Transverse colon (tissue), 4 donors: ENCODE data around the gene TMEM134. TPM values are rescaled to one million over a fixed set of nuclear protein-coding genes. Genes with fewer than 3 reads are reported as not detected.
A peak's percentile ranks its signal among the peaks of the same experiment; 100 is the strongest.

ENCODE experiments used
- DNase-seq: peaks from one replicate; pipeline ENCODE4 v3.0.0-alpha.2; 2019
- H3K27ac ChIP-seq, 4 donors: fragments of 200-600 bp; sonication (generic); 2 replicates each; pipeline ENCODE4 v1.5.1; 2016 to 2018; ENCODE audit warnings: inconsistent platforms in 4 of 4
- H3K27me3 ChIP-seq: fragments of 200-600 bp; sonication (generic); 2 replicates; pipeline ENCODE4 v1.5.1; 2017; ENCODE audit warnings: inconsistent platforms
- H3K36me3 ChIP-seq, 4 donors: fragments of 200-600 bp; sonication (generic); 2 replicates each; pipeline ENCODE4 v1.5.1; 2017 to 2019; ENCODE audit warnings: inconsistent platforms in 4 of 4
- H3K4me1 ChIP-seq, 4 donors: fragments of 200-600 bp; sonication (generic); 2 replicates each; pipeline ENCODE4 v1.5.1; 2017 to 2020; ENCODE audit warnings: inconsistent platforms in 4 of 4
- H3K4me3 ChIP-seq, 4 donors: fragments of 200-600 bp; sonication (generic); 1 replicate in 1 of 4; 2 replicates in 3 of 4; pipeline versions ENCODE4 v1.5.1 to v1.6.1; 2017 to 2019; ENCODE audit warnings: inconsistent platforms in 4 of 4
- H3K9me3 ChIP-seq, 2 donors: fragments of 200-600 bp; sonication (generic); 2 replicates each; pipeline ENCODE4 v1.5.1; 2017 to 2019; ENCODE audit warnings: inconsistent platforms in 2 of 2
- EP300 ChIP-seq: sonication (generic); formaldehyde crosslinking; IDR thresholded peaks from one replicate; pipeline ENCODE4 v1.6.1; 2017; ENCODE audit warnings: antibody characterized with exemption, low read depth
- POLR2A ChIP-seq: fragments of 450-650 bp; IDR thresholded peaks from one replicate; pipeline ENCODE4 v1.6.1; 2016; ENCODE audit warnings: antibody characterized with exemption, mild to moderate bottlenecking, moderate library complexity
- POLR2AphosphoS5 ChIP-seq, 3 donors: sonication (generic); formaldehyde crosslinking; IDR thresholded peaks; one replicate each; pipeline ENCODE4 v1.6.1; 2016; ENCODE audit warnings: antibody characterized with exemption in 3 of 3
- WGBS, 2 donors: methylation state at CpG; one replicate each; pipeline ENCODE4 v1.1.5; 2018; ENCODE audit warnings: low coverage in 1 of 2; 5-methylcytosine and 5-hydroxymethylcytosine counted together
- in situ Hi-C, 4 donors: fragments of 200-750 bp; cut with MboI; loops; one replicate each; pipeline versions ENCODE4 v1.15.0 to v1.15.1; 2017; ENCODE audit warnings: low sequenced_read_pairs in 3 of 4, low pct_ligation_motif_present in 1 of 4, low pct_unique_long_range_greater_than_20kb in 1 of 4
- intact Hi-C: fragments of 100-400 bp; cut with DNase I; formaldehyde crosslinking; loops from one replicate; pipeline ENCODE4 v1.15.1; 2023; ENCODE audit warnings: low total_unique reads
- total RNA-seq, 4 donors: library from RNA; depleted of rRNA; stranded (reverse); fragments of >200 nt; gene quantifications; one replicate each; pipeline ENCODE4 v1.1.0, GENCODE V29; 2016
- TF ChIP-seq, protein P1 (sequence below), 5 experiments: fragments of 200-600 bp in 3 of 5; fragments of 450-650 bp in 2 of 5; sonication (generic) in 3 of 5; IDR thresholded peaks; 1 replicate in 2 of 5; 2 replicates in 3 of 5; pipeline ENCODE4 v1.5.1; 2016 to 2017; ENCODE audit warnings: antibody characterized with exemption in 5 of 5, inconsistent platforms in 3 of 5, mild to moderate bottlenecking in 2 of 5, moderate library complexity in 1 of 5

Gene TMEM134
- total RNA-seq, 4 donors from 2014 or later = 107 to 347 (median 115) TPM

- intact Hi-C loops (no loop called here), in situ Hi-C loops (no loop called here)
- DNase-seq = no peak
- Histone ChIP-seq H3K27me3 (no peaks in the 10 kb centered on the region), H3K27ac (peak overlapping the region in 1 of 4 donors; percentile 83), H3K4me1 (peaks cover 8 to 53% (median 30%) of the 10 kb centered on the region in 4 donors), H3K36me3 (no peaks in the 10 kb centered on the region), H3K4me3 (no peak overlapping the region), H3K9me3 (no peaks in the 10 kb centered on the region)
- TF ChIP-seq, protein P1, sequence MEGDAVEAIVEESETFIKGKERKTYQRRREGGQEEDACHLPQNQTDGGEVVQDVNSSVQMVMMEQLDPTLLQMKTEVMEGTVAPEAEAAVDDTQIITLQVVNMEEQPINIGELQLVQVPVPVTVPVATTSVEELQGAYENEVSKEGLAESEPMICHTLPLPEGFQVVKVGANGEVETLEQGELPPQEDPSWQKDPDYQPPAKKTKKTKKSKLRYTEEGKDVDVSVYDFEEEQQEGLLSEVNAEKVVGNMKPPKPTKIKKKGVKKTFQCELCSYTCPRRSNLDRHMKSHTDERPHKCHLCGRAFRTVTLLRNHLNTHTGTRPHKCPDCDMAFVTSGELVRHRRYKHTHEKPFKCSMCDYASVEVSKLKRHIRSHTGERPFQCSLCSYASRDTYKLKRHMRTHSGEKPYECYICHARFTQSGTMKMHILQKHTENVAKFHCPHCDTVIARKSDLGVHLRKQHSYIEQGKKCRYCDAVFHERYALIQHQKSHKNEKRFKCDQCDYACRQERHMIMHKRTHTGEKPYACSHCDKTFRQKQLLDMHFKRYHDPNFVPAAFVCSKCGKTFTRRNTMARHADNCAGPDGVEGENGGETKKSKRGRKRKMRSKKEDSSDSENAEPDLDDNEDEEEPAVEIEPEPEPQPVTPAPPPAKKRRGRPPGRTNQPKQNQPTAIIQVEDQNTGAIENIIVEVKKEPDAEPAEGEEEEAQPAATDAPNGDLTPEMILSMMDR (IDR thresholded peaks at IDR 0.05) = no peak
- TF ChIP-seq POLR2AphosphoS5 (IDR thresholded peaks at IDR 0.05) (no peak), POLR2A (no peak), EP300 (no peak)
- WGBS, 2 donors = 86% methylated on average over 15 of the region's 21 CpGs; no CpG with 5 or more reads in 1 of the 2 donors
Observed at GRCh38 chr11:67441098-67441563, 27.9 kb downstream of the TMEM134 start.

DNA sequence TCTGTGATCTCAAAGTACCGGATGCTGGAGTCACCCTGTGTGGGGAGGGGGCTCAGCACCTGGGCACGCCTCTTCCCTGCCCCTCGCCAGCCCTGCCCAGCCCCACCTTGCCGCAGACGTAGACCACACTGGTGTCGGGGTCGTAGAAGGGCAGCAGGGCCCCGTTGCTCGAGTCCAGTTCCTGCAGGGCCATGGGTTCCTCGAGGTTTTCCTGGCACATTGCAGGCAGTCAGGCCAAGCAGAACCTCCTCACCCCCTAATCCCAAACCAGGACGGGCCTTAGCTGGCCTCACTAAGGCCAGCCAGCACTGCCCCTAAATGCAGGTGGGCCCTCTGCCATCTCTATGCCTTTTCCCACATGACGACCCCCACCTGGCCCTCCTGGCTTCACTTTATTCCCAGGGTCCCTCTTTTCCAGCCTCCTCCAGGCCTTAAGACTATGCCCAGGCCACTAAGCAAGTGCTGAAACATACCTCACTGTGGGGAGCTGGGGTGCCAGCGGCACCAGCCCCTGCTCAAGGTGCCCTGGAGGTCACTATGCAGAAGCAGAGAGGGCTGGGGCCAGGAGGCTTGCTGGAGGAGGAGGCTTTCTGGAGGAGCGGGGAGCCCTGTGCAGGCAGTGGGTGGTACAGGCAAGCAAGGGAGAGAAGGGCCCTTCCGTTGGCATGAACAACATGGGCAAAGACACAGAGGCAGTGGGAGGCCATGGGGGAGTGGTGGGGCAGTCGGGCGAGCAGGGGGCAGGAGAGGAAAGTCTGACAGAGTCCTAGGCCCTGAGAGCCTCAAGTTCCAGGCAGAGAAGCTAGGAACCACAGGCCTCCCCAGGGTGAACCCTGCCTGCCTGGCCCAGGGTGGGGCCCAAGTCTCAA, 28.6 kb downstream of the TMEM134 start:
- Histone ChIP-seq H3K27ac (peak overlapping the region; percentile 72 to 83 (median 74)), H3K9me3 (no peaks in the 10 kb centered on the region), H3K4me1 (peaks cover 8 to 57% (median 32%) of the 10 kb centered on the region in 4 donors), H3K36me3 (no peaks in the 10 kb centered on the region), H3K4me3 (no peak overlapping the region), H3K27me3 (no peaks in the 10 kb centered on the region)
- 75 to 100% methylated on average over 1 to 17 of the region's 17 CpGs for WGBS, 2 donors
- DNase-seq = no peak
- no peak for TF ChIP-seq POLR2AphosphoS5 (IDR thresholded peaks at IDR 0.05)
- no peak for TF ChIP-seq EP300
- TF ChIP-seq, protein P1 (IDR thresholded peaks at IDR 0.05) = no peak
- in situ Hi-C loops = no loop called here
- intact Hi-C loops = no loop called here

DNA sequence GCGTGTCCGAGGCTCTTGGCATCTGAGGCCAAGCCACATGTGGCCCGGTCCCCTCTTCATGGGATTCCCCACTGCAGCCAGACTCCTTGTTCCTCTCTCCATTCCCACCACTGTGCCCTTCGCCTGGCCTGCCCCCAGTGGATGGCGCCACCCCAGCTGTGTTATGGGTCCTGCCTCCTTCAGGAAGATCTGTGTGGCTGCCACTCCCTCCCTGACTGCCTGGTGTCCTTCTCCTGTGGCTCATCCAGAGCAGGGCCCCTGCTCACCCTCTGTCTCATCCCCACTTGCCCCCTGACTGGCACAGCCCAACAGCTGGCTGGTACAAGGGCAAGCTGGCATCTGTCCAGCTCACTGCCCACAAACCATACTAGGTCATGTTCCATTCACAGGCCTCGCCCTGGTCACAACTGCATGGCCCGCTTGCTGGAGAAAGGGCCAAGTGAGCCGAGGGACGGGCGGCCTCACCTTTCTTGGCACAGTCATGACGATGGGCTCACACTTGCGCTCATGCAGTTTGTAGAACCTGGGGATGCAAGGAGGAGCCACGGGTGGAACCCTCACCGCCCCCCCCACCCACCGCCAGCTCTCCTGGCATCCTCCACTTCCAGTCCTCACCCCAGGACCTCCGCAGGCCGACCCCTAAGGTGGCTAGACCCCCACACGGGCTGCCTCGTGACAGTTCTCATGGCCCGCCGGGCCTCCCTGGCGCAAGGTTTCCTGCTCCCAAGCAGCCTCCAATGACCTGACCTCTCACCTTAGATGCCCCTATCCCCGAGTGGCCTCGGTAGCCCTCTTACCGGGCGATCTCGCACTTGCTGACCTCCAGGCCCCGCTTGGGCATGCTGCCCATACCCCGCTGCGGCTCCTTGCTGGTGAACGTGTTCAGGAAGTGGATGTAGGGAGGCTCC, 29.5 kb downstream of the TMEM134 start:
- Histone ChIP-seq H3K27ac (peak overlapping the region; percentile 72 to 83 (median 74)), H3K4me1 (peaks cover 8 to 48% (median 27%) of the 10 kb centered on the region in 4 donors), H3K4me3 (no peak overlapping the region), H3K9me3 (no peaks in the 10 kb centered on the region), H3K36me3 (no peaks in the 10 kb centered on the region), H3K27me3 (no peaks in the 10 kb centered on the region)
- TF ChIP-seq EP300 = no peak
- TF ChIP-seq, protein P1 (IDR thresholded peaks at IDR 0.05) = peak in 2 of 5 experiments; percentile 18 to 22
- DNase-seq = peak; percentile 62
- in situ Hi-C loops (no loop called here), intact Hi-C loops (no loop called here)
- WGBS, 2 donors = 80% methylated on average over 31 of the region's 31 CpGs; no CpG with 5 or more reads in 1 of the 2 donors
